RWPE1 (cell line): ENCODE data around the gene KDM2B.

Experiments
- CTCF ChIA-PET: fragments of 350-600 bp; sonication (Branson Sonifier 250); formaldehyde crosslinking; extraction: SDS; loops from one replicate; lab custom pipeline; 2021; lab: Yijun Ruan, JAX
- POLR2A ChIA-PET: fragments of 400-600 bp; formaldehyde crosslinking; extraction: SDS; loops from one replicate; lab custom pipeline; 2020; ENCODE audit warnings: antibody characterized with exemption; ENCODE audit not compliant: low non-redundant PET; lab: Yijun Ruan, JAX
- DNase-seq: peaks from one replicate; pipeline ENCODE4 v3.0.0; 2012; ENCODE audit warnings: low spot score
- H3K27ac ChIP-seq: fragments of 450-650 bp; 2 replicates; pipeline ENCODE4 v1.5.1; 2017
- TF ChIP-seq, protein P1 (sequence below): fragments of 450-650 bp; conservative IDR thresholded peaks from 2 replicates; pipeline ENCODE4 v1.5.1; 2017; ENCODE audit warnings: low read depth, mild to moderate bottlenecking

KDM2B gene

DNA sequence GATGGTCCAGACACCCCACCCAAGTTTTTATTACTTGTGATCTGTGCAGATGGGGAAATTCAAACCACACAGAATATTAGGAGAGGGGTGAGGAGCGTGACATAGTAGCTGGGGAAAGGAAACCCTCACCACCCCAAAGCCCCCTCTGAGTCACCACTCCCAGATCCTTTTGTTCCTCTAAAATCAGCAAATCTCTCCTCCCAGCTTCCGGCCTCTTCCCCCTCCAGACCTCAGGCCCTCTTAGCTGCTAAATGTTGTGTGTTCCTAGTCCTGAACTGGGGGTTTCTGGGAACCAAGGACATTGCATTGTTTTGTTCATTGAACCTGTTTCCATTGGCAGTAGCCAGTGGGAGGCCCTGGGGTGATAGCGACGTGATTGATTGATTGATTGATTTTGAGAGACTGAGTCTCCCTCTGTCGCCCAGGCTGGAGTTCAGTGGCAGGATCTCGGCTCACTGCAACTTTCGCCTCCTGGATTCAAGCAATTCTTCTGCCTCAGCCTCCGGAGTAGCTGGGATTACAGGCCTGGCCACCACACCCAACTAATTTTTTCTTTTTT, 39.6 kb upstream of the KDM2B start:
- TF ChIP-seq, protein P1, sequence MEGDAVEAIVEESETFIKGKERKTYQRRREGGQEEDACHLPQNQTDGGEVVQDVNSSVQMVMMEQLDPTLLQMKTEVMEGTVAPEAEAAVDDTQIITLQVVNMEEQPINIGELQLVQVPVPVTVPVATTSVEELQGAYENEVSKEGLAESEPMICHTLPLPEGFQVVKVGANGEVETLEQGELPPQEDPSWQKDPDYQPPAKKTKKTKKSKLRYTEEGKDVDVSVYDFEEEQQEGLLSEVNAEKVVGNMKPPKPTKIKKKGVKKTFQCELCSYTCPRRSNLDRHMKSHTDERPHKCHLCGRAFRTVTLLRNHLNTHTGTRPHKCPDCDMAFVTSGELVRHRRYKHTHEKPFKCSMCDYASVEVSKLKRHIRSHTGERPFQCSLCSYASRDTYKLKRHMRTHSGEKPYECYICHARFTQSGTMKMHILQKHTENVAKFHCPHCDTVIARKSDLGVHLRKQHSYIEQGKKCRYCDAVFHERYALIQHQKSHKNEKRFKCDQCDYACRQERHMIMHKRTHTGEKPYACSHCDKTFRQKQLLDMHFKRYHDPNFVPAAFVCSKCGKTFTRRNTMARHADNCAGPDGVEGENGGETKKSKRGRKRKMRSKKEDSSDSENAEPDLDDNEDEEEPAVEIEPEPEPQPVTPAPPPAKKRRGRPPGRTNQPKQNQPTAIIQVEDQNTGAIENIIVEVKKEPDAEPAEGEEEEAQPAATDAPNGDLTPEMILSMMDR: no peak
- no peak for DNase-seq
- CTCF ChIA-PET: interaction anchor here (0.5 to 0.7 kb wide), 4 partner anchors 44 to 220 kb away, joined by 3 to 5 read pairs (median 4); no protein-coding TSS in a partner anchor
- H3K27ac ChIP-seq: no peak overlapping the region
- POLR2A ChIA-PET: interaction anchor here (0.5 kb wide), 1 partner anchor 162 kb away, joined by 3 read pairs; no protein-coding TSS in a partner anchor

GRCh38 chr12:121618659-121619233, 37.9 kb upstream of the KDM2B start:
- ChIA-PET POLR2A (no interaction called here), CTCF (interaction anchor here (0.6 kb wide), 1 partner anchor 1690 kb away, joined by 4 read pairs; no protein-coding TSS in a partner anchor)
- no peak for DNase-seq
- no peak overlapping the region for H3K27ac ChIP-seq
- TF ChIP-seq, protein P1: no peak

DNA sequence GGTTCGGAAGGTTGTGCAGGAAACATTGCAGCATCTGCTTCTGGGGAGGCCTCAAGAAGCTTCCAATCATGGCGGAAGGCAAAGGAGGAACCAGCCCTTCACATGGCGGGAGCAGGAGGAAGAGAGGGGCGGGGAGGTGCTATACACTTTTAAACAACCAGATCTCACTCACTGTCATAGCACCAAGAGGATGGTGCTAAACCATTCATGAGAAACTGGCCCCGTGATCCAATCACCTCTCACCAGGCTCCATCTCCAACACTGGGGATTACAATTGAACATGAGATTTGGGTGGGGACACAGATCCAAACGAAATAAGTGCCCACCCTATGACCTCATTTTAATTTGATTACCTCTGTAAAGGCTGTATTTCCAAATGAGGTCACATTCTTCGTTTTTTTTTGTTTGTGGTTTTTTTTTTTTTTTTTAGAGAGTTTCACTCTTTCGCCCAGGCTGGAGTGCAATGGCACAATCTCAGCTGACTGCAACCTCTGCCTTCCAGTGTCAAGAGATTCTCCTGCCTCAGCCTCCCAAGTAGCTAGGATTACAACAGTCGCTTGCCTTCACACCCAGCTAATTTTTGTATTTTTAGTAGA, 34.1 kb upstream of the KDM2B start:
- no peak for DNase-seq
- no peak overlapping the region for H3K27ac ChIP-seq
- TF ChIP-seq, protein P1: no peak
- CTCF ChIA-PET: interaction anchor here (0.6 kb wide), 1 partner anchor 72 kb away, joined by 4 read pairs; no protein-coding TSS in a partner anchor
- POLR2A ChIA-PET: no interaction called here

DNA sequence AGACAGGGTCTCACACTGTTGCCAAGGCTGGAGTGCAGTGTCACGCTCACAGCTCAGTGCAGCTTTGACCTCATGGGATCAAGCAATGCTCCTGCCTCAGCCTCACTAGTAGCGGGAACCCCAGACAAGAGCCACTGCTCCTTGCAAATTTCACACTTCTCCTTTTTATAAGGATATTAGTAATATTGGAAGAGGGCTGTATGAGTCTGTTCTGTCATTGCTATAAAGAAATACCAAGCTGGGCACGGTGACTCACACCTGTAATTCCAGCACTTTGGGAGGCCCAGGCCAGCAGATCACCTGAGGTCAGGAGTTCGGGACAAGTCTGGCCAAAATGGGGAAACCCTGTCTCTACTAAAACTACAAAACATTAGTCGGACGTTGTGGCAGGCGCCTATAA, 32.6 kb upstream of the KDM2B start:
- H3K27ac ChIP-seq: no peak overlapping the region
- DNase-seq: no peak
- ChIA-PET POLR2A (no interaction called here), CTCF (interaction anchor here (0.7 kb wide), 1 partner anchor 458 kb away, joined by 4 read pairs; no protein-coding TSS in a partner anchor)
- TF ChIP-seq, protein P1: no peak

DNA sequence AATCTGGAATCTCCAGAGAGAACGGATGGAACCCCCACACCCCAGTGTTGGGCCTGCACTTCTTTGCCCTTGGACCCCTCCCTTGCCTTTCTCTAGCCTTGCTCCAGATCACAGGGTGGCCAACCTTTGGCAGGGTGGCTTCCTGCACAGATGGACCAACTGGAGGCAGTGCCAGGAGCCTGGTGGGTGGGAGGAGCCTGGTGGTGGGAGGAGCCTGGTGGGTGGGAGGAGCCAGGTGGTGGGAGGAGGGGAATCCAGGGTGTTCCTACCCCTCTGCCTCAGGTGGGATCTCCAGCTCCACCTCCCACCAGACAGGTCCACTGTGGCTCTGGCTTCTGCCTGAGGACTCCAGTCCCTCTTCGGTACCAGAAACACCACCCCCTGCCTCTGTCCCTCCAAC, 30.5 kb upstream of the KDM2B start:
- ChIA-PET CTCF (no interaction called here), POLR2A (no interaction called here)
- H3K27ac ChIP-seq: no peak overlapping the region
- TF ChIP-seq, protein P1: no peak
- DNase-seq: peak; percentile 21

DNA sequence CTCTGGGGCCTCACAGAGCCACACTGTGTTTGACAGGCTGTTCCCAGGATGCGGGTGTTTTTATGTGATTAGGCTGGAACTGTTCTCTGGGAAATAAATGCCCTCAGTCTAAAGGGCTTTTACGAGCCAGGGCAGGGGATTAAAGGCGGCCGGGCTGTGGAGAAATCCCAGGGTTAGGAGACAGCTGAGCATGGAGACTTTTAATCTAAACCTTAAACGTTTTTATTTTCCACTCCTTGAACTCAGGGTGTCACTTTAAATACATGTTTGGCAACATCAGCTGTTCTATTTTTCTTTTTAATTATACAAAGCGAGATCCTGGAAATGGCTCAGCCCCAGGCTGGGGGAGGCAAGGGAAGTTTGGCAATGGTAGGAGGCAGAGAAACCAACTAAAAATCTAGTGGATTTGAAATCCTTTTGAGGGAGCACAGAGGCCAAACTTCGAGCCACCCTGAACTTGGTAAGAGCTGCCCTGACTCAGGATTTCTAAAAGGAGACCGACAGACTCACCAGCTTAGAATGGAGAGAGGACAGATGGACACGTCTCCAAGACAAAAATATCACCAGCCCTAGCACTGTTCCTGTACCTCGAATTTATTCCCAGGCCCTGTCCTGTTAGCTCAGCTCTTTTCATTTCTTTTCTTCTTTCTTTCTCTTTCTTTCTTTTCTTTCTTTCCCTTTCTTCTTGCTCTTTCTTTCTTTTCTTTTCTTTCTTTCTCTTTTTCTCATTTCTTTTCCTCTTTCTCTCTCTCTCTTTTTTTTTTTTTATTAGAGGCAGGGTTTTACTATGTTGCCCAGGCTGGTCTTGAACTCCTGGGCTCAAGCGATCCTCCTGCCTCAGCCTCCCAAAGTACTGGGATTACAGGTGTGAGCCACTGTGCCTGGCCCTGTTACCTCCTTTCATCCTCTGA, 29.7 kb upstream of the KDM2B start:
- TF ChIP-seq, protein P1: no peak
- CTCF ChIA-PET: interaction anchor here (0.6 kb wide), 1 partner anchor 111 kb away, joined by 3 read pairs; no protein-coding TSS in a partner anchor
- H3K27ac ChIP-seq: no peak overlapping the region
- POLR2A ChIA-PET: no interaction called here
- DNase-seq: no peak
